GM21367 (cell line): ENCODE results near the gene BLOC1S1.

Experiments used
- ATAC-seq: cut with Tn5 transposase; IDR thresholded peaks from one replicate; pipeline ENCODE4 v1.9.1; 2021; ENCODE audit not compliant: unreplicated experiment

Gene BLOC1S1

GRCh38 chr12:55694188-55694515 lies 21.7 kb upstream of the BLOC1S1 start:
- ATAC-seq = no peak

- no peak for ATAC-seq
Observed at GRCh38 chr12:55694651-55695050, 21.2 kb upstream of the BLOC1S1 start.

- ATAC-seq = no peak
Observed at GRCh38 chr12:55695349-55695748, 20.5 kb upstream of the BLOC1S1 start.

GRCh38 chr12:55696141-55696540 lies 19.7 kb upstream of the BLOC1S1 start:
- ATAC-seq = no peak

GRCh38 chr12:55696796-55697462 lies 18.9 kb upstream of the BLOC1S1 start:
- ATAC-seq = no peak

GRCh38 chr12:55697686-55698085 lies 18.2 kb upstream of the BLOC1S1 start:
- ATAC-seq = no peak

GRCh38 chr12:55698241-55698955 lies 17.4 kb upstream of the BLOC1S1 start:
- no peak for ATAC-seq

GRCh38 chr12:55698965-55699364 lies 16.9 kb upstream of the BLOC1S1 start:
- ATAC-seq = no peak

GRCh38 chr12:55699471-55700055 lies 16.3 kb upstream of the BLOC1S1 start:
- no peak for ATAC-seq

GRCh38 chr12:55700255-55701018 lies 15.4 kb upstream of the BLOC1S1 start:
- no peak for ATAC-seq

- ATAC-seq = no peak
Observed at GRCh38 chr12:55702861-55703260, 13.0 kb upstream of the BLOC1S1 start.

GRCh38 chr12:55703288-55703687 lies 12.6 kb upstream of the BLOC1S1 start:
- ATAC-seq = no peak

- no peak for ATAC-seq
Observed at GRCh38 chr12:55703901-55704761, 11.7 kb upstream of the BLOC1S1 start.

GRCh38 chr12:55704824-55705718 lies 10.8 kb upstream of the BLOC1S1 start:
- ATAC-seq = no peak

- no peak for ATAC-seq
Observed at GRCh38 chr12:55705782-55706402, 10.0 kb upstream of the BLOC1S1 start.

GRCh38 chr12:55706568-55707218 lies 9.2 kb upstream of the BLOC1S1 start:
- ATAC-seq = no peak

GRCh38 chr12:55707219-55707671 lies 8.6 kb upstream of the BLOC1S1 start:
- ATAC-seq = no peak

GRCh38 chr12:55707841-55708694 lies 7.8 kb upstream of the BLOC1S1 start, which contains the start of gene ITGA7:
Gene ITGA7 (minus strand): TSS chr12:55707904. CDS start chr12:55707682, 222 bp downstream.
- peak; percentile 72 for ATAC-seq
